HEK293 (cell line): Measurements from ENCODE around the gene CCL27.
A peak's percentile ranks its signal among the peaks of the same experiment; 100 is the strongest.

Source experiments
- BCL11B ChIP-seq: fragments of 450-650 bp; formaldehyde crosslinking; IDR thresholded peaks from 2 replicates; pipeline ENCODE4 v1.5.1; 2016; ENCODE audit warnings: low read depth, missing biosample characterization, missing genetic modification characterization
- GLIS1 ChIP-seq: fragments of 450-650 bp; formaldehyde crosslinking; IDR thresholded peaks from 2 replicates; pipeline ENCODE4 v1.5.1; 2016; ENCODE audit warnings: missing biosample characterization, missing genetic modification characterization
- KLF1 ChIP-seq: fragments of 450-650 bp; formaldehyde crosslinking; IDR thresholded peaks from 2 replicates; pipeline ENCODE4 v1.5.1; 2016; ENCODE audit warnings: missing biosample characterization, missing genetic modification characterization
- REPIN1 ChIP-seq: fragments of 450-650 bp; formaldehyde crosslinking; IDR thresholded peaks from 2 replicates; pipeline ENCODE4 v1.5.1; 2017; ENCODE audit warnings: missing biosample characterization, missing genetic modification characterization, low read depth
- SP2 ChIP-seq: fragments of 450-650 bp; formaldehyde crosslinking; IDR thresholded peaks from 2 replicates; pipeline ENCODE4 v1.5.1; 2016; ENCODE audit warnings: missing biosample characterization, missing genetic modification characterization
- YY2 ChIP-seq: fragments of 450-650 bp; formaldehyde crosslinking; IDR thresholded peaks from 2 replicates; pipeline ENCODE4 v1.5.1; 2016; ENCODE audit warnings: missing biosample characterization, missing genetic modification characterization
- ZBTB8A ChIP-seq: fragments of 450-650 bp; formaldehyde crosslinking; IDR thresholded peaks from 2 replicates; pipeline ENCODE4 v1.5.1; 2016; ENCODE audit warnings: missing biosample characterization, missing genetic modification characterization
- ZEB2 ChIP-seq: fragments of 450-650 bp; formaldehyde crosslinking; IDR thresholded peaks from 2 replicates; pipeline ENCODE4 v1.5.1; 2016; ENCODE audit warnings: missing biosample characterization, missing genetic modification characterization
- ZFP37 ChIP-seq: fragments of 450-650 bp; formaldehyde crosslinking; IDR thresholded peaks from 2 replicates; pipeline ENCODE4 v1.5.1; 2016; ENCODE audit warnings: missing biosample characterization, missing genetic modification characterization
- ZNF335 ChIP-seq: fragments of 450-650 bp; formaldehyde crosslinking; conservative IDR thresholded peaks from 2 replicates; pipeline ENCODE4 v1.5.1; 2016; ENCODE audit warnings: missing biosample characterization, missing genetic modification characterization
- ZNF394 ChIP-seq: fragments of 450-650 bp; formaldehyde crosslinking; IDR thresholded peaks from 2 replicates; pipeline ENCODE4 v1.5.1; 2016; ENCODE audit warnings: missing biosample characterization, missing genetic modification characterization, mild to moderate bottlenecking, moderate library complexity, borderline replicate concordance
- ZNF76 ChIP-seq: fragments of 450-650 bp; formaldehyde crosslinking; IDR thresholded peaks from 2 replicates; pipeline ENCODE4; 2016; ENCODE audit warnings: low read depth, missing biosample characterization, missing genetic modification characterization, borderline replicate concordance
- TF ChIP-seq, protein P1 (sequence below): sonication (generic); formaldehyde crosslinking; IDR thresholded peaks from 2 replicates; pipeline ENCODE4 v1.8.1; 2022; ENCODE audit warnings: mild to moderate bottlenecking, moderate library complexity, missing genetic modification reagents
- TF ChIP-seq, protein P2 (sequence below): fragments of 450-650 bp; formaldehyde crosslinking; IDR thresholded peaks from 2 replicates; pipeline ENCODE4 v1.5.1; 2016; ENCODE audit warnings: missing biosample characterization, missing genetic modification characterization
- TF ChIP-seq, protein P3 (sequence below): fragments of 450-650 bp; formaldehyde crosslinking; IDR thresholded peaks from 2 replicates; pipeline ENCODE4 v1.5.1; 2016; ENCODE audit warnings: missing biosample characterization, missing genetic modification characterization
- TF ChIP-seq, protein P4 (sequence below): fragments of 450-650 bp; formaldehyde crosslinking; IDR thresholded peaks from 2 replicates; pipeline ENCODE4 v1.5.1; 2016; ENCODE audit warnings: missing biosample characterization, missing genetic modification characterization
- TF ChIP-seq, protein P5 (sequence below): fragments of 450-650 bp; formaldehyde crosslinking; IDR thresholded peaks from 2 replicates; pipeline ENCODE4 v1.5.1; 2016; ENCODE audit warnings: missing biosample characterization, missing genetic modification characterization
- TF ChIP-seq, protein P6 (sequence below): fragments of 450-650 bp; formaldehyde crosslinking; conservative IDR thresholded peaks from 2 replicates; pipeline ENCODE4 v1.5.1; 2016; ENCODE audit warnings: low read depth, missing biosample characterization, missing genetic modification characterization

CCL27 gene

DNA sequence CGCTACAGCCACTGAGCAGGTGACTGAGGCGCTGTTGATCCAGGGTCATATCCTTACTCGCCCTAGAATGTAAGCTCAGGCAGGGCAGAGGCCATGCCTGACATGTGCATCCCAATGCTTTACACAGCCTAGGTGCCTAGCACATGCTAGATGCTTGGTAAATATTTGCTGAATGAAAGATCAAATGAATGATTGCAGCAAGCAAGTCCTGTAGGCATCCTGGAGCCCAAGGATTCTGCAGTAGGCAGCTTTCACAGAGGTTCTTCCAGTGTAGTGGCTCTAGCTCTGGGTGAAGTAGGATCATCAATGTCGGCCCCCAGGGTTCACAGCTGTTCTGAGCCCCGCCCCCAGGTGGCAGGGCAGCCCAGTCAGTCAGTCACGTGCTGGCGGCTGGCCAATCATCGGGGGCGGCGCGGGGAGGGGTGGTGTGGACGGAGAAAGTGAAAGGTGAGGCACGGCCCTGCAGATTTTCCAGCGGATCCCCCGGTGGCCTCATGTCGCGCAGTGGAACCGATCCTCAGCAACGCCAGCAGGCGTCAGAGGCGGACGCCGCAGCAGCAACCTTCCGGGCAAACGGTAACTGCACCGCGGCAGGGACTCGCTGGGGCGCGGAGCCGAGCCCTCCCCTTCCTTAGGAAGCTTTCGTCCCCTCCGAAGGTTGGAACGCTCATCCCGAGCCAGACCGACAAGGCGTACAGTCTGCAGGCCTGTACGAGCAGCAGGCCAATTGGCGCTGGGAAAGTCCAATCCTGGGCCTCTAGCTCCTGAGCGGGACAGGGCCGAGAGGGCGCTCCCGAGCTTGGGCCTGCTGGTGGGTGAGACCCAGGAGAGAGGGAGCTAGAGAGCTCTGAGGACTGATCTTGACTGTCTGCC is 16.0 kb downstream of the CCL27 start, which contains the start of gene GALT (continued):
- TF ChIP-seq, protein P1, sequence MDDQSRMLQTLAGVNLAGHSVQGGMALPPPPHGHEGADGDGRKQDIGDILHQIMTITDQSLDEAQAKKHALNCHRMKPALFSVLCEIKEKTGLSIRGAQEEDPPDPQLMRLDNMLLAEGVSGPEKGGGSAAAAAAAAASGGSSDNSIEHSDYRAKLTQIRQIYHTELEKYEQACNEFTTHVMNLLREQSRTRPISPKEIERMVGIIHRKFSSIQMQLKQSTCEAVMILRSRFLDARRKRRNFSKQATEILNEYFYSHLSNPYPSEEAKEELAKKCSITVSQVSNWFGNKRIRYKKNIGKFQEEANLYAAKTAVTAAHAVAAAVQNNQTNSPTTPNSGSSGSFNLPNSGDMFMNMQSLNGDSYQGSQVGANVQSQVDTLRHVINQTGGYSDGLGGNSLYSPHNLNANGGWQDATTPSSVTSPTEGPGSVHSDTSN = no peak
- TF ChIP-seq ZNF335 (tag by site-specific recombination) (peak; percentile 89), GLIS1 (tag by site-specific recombination) (peak; percentile 85), ZNF394 (tag by site-specific recombination) (peak; percentile 49; the same call in 1 of the 2 replicates), ZNF76 (peak; percentile 46; the same call in 1 of the 2 replicates), ZBTB8A (peak; percentile 36), KLF1 (tag by site-specific recombination) (0 out of 2 replicates have a peak, but pooled peaks have one; percentile 15), ZEB2 (tag by site-specific recombination) (peak; percentile 70; the same call in 1 of the 2 replicates), YY2 (tag by site-specific recombination) (0 out of 2 replicates have a peak, but pooled peaks have one; percentile 45), BCL11B (tag by site-specific recombination) (peak; percentile 83; the same call in 1 of the 2 replicates), SP2 (tag by site-specific recombination) (peak; percentile 78), ZFP37 (tag by site-specific recombination) (0 out of 2 replicates have a peak, but pooled peaks have one; percentile 47), REPIN1 (0 out of 2 replicates have a peak, but pooled peaks have one; percentile 72)
- TF ChIP-seq, protein P2, sequence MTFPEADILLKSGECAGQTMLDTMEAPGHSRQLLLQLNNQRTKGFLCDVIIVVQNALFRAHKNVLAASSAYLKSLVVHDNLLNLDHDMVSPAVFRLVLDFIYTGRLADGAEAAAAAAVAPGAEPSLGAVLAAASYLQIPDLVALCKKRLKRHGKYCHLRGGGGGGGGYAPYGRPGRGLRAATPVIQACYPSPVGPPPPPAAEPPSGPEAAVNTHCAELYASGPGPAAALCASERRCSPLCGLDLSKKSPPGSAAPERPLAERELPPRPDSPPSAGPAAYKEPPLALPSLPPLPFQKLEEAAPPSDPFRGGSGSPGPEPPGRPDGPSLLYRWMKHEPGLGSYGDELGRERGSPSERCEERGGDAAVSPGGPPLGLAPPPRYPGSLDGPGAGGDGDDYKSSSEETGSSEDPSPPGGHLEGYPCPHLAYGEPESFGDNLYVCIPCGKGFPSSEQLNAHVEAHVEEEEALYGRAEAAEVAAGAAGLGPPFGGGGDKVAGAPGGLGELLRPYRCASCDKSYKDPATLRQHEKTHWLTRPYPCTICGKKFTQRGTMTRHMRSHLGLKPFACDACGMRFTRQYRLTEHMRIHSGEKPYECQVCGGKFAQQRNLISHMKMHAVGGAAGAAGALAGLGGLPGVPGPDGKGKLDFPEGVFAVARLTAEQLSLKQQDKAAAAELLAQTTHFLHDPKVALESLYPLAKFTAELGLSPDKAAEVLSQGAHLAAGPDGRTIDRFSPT (tag by site-specific recombination) = 0 out of 2 replicates have a peak, but pooled peaks have one; percentile 20
- TF ChIP-seq, protein P3, sequence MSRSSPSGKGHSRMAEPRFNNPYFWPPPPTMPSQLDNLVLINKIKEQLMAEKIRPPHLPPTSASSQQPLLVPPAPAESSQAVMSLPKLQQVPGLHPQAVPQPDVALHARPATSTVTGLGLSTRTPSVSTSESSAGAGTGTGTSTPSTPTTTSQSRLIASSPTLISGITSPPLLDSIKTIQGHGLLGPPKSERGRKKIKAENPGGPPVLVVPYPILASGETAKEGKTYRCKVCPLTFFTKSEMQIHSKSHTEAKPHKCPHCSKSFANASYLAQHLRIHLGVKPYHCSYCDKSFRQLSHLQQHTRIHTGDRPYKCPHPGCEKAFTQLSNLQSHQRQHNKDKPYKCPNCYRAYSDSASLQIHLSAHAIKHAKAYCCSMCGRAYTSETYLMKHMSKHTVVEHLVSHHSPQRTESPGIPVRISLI (tag by site-specific recombination) = no peak
- TF ChIP-seq, protein P4, sequence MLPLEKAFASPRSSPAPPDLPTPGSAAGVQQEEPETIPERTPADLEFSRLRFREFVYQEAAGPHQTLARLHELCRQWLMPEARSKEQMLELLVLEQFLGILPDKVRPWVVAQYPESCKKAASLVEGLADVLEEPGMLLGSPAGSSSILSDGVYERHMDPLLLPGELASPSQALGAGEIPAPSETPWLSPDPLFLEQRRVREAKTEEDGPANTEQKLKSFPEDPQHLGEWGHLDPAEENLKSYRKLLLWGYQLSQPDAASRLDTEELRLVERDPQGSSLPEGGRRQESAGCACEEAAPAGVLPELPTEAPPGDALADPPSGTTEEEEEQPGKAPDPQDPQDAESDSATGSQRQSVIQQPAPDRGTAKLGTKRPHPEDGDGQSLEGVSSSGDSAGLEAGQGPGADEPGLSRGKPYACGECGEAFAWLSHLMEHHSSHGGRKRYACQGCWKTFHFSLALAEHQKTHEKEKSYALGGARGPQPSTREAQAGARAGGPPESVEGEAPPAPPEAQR (tag by site-specific recombination) = no peak
- TF ChIP-seq, protein P5, sequence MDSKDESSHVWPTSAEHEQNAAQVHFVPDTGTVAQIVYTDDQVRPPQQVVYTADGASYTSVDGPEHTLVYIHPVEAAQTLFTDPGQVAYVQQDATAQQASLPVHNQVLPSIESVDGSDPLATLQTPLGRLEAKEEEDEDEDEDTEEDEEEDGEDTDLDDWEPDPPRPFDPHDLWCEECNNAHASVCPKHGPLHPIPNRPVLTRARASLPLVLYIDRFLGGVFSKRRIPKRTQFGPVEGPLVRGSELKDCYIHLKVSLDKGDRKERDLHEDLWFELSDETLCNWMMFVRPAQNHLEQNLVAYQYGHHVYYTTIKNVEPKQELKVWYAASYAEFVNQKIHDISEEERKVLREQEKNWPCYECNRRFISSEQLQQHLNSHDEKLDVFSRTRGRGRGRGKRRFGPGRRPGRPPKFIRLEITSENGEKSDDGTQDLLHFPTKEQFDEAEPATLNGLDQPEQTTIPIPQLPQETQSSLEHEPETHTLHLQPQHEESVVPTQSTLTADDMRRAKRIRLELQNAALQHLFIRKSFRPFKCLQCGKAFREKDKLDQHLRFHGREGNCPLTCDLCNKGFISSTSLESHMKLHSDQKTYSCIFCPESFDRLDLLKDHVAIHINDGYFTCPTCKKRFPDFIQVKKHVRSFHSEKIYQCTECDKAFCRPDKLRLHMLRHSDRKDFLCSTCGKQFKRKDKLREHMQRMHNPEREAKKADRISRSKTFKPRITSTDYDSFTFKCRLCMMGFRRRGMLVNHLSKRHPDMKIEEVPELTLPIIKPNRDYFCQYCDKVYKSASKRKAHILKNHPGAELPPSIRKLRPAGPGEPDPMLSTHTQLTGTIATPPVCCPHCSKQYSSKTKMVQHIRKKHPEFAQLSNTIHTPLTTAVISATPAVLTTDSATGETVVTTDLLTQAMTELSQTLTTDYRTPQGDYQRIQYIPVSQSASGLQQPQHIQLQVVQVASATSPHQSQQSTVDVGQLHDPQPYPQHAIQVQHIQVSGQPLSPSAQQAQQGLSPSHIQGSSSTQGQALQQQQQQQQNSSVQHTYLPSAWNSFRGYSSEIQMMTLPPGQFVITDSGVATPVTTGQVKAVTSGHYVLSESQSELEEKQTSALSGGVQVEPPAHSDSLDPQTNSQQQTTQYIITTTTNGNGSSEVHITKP (tag by site-specific recombination) = peak; percentile 99
- TF ChIP-seq, protein P6, sequence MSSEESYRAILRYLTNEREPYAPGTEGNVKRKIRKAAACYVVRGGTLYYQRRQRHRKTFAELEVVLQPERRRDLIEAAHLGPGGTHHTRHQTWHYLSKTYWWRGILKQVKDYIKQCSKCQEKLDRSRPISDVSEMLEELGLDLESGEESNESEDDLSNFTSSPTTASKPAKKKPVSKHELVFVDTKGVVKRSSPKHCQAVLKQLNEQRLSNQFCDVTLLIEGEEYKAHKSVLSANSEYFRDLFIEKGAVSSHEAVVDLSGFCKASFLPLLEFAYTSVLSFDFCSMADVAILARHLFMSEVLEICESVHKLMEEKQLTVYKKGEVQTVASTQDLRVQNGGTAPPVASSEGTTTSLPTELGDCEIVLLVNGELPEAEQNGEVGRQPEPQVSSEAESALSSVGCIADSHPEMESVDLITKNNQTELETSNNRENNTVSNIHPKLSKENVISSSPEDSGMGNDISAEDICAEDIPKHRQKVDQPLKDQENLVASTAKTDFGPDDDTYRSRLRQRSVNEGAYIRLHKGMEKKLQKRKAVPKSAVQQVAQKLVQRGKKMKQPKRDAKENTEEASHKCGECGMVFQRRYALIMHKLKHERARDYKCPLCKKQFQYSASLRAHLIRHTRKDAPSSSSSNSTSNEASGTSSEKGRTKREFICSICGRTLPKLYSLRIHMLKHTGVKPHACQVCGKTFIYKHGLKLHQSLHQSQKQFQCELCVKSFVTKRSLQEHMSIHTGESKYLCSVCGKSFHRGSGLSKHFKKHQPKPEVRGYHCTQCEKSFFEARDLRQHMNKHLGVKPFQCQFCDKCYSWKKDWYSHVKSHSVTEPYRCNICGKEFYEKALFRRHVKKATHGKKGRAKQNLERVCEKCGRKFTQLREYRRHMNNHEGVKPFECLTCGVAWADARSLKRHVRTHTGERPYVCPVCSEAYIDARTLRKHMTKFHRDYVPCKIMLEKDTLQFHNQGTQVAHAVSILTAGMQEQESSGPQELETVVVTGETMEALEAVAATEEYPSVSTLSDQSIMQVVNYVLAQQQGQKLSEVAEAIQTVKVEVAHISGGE (tag by site-specific recombination) = peak; percentile 41; the same call in 1 of the 2 replicates
